Erythroblast (primary cell): ENCODE results near the gene AGBL4.

ENCODE experiments used
- GATA1 ChIP-seq: IDR thresholded peaks from 2 replicates; pipeline ENCODE4 v1.6.1; 2011; ENCODE audit warnings: low read depth, mild to moderate bottlenecking, control low read depth, low read length, moderate library complexity
- POLR2A ChIP-seq: IDR thresholded peaks from 2 replicates; pipeline ENCODE4 v1.6.1; 2011; ENCODE audit warnings: mild to moderate bottlenecking, low read length

GRCh38 chr1:48988633-48989197 lies 1035.0 kb downstream of the AGBL4 start:
- TF ChIP-seq POLR2A (no peak), GATA1 (no peak)
